BE2C (cell line): Measurements from ENCODE around the gene RASSF8.

Source experiments
- DNase-seq: peaks from one replicate; pipeline ENCODE4 v3.0.0-alpha.2; 2020
- H3K27me3 ChIP-seq: fragments of 250-450 bp; sonication (Bioruptor Pico); 2 replicates; pipeline ENCODE4 v1.5.1; 2020; ENCODE audit warnings: mild to moderate bottlenecking
- H3K36me3 ChIP-seq: fragments of 250-450 bp; sonication (Bioruptor Pico); 2 replicates; pipeline ENCODE4 v1.5.1; 2020; ENCODE audit warnings: mild to moderate bottlenecking
- H3K4me1 ChIP-seq: fragments of 250-450 bp; sonication (Bioruptor Pico); 2 replicates; pipeline ENCODE4 v1.5.1; 2020
- H3K4me3 ChIP-seq: 2 replicates; pipeline ENCODE4 v1.5.1; 2011; ENCODE audit warnings: low read depth, low read length
- H3K9me3 ChIP-seq: fragments of 250-450 bp; sonication (Bioruptor Pico); 2 replicates; pipeline ENCODE4 v1.5.1; 2020
- TF ChIP-seq, protein P1 (sequence below): IDR thresholded peaks from 2 replicates; pipeline ENCODE4 v1.5.1; 2012; ENCODE audit warnings: mild to moderate bottlenecking, low read depth, low read length

Gene RASSF8

DNA sequence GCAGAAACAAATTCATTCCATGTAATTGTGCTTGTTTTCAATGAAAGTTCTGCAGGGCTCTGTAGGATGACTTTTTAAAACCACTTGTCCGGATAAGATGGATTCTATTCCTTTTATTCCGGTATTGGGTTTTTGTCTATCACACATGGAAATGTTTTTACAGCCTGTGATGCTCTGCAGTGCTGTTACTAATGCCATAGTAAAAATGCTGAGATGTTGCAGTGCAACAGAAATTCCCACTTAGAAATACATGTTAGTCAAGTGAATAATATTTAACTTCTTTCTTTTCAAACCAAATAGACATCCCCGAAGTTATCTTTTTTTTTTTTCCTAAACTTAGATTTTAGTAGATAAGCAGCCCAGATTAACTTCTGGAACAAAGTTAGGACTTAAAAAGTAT is 71.9 kb downstream of the RASSF8 start:
- Histone ChIP-seq H3K27me3 (no peaks in the 10 kb centered on the region), H3K36me3 (no peaks in the 10 kb centered on the region), H3K9me3 (no peaks in the 10 kb centered on the region), H3K4me3 (no peak overlapping the region), H3K4me1 (no peaks in the 10 kb centered on the region; the same call in none of the 2 replicates)
- TF ChIP-seq, protein P1, sequence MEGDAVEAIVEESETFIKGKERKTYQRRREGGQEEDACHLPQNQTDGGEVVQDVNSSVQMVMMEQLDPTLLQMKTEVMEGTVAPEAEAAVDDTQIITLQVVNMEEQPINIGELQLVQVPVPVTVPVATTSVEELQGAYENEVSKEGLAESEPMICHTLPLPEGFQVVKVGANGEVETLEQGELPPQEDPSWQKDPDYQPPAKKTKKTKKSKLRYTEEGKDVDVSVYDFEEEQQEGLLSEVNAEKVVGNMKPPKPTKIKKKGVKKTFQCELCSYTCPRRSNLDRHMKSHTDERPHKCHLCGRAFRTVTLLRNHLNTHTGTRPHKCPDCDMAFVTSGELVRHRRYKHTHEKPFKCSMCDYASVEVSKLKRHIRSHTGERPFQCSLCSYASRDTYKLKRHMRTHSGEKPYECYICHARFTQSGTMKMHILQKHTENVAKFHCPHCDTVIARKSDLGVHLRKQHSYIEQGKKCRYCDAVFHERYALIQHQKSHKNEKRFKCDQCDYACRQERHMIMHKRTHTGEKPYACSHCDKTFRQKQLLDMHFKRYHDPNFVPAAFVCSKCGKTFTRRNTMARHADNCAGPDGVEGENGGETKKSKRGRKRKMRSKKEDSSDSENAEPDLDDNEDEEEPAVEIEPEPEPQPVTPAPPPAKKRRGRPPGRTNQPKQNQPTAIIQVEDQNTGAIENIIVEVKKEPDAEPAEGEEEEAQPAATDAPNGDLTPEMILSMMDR: no peak
- no peak for DNase-seq

DNA sequence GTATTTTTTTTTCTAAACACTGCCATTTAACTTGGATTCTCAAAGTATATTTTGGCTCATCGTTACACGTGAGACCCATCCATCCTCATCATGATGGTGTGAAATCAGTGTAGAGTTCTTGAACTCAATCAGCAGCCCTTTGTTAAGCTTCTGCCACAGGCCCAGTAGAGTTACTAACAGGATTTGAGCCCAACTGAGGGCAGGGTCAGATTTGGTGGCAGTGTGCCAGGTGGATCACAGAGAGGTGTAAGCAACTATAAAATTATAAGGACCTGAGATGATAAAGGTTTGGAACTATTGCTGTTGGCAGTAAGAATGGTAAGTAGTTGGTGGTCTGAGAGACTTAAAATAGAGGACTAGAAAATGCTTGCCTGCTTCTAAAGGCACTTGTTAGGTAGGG is 72.8 kb downstream of the RASSF8 start:
- TF ChIP-seq, protein P1: no peak
- Histone ChIP-seq H3K4me1 (no peaks in the 10 kb centered on the region; the same call in none of the 2 replicates), H3K36me3 (no peaks in the 10 kb centered on the region), H3K9me3 (no peaks in the 10 kb centered on the region), H3K27me3 (no peaks in the 10 kb centered on the region), H3K4me3 (no peak overlapping the region)
- DNase-seq: no peak

DNA sequence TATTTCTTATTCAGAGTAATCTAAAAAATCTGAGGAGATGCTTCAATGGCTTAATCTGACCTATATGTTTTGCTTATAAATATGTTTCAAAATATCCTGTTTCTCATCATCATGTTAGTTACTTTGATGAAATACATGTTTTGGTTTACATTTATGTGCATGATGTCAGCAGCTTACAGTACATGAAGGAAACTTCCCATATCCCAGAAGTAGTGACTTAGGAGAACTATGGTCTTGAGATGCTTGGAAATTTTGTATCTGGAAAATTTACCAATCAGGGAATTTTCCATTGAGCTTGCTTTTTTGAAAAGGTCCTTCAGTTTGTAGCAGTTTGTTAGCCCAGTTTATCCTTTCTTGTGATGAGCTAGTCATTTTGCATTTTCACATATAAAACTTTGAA is 73.3 kb downstream of the RASSF8 start:
- TF ChIP-seq, protein P1: no peak
- Histone ChIP-seq H3K27me3 (no peaks in the 10 kb centered on the region), H3K4me1 (no peaks in the 10 kb centered on the region; the same call in none of the 2 replicates), H3K9me3 (no peaks in the 10 kb centered on the region), H3K4me3 (no peak overlapping the region), H3K36me3 (no peaks in the 10 kb centered on the region)
- no peak for DNase-seq

DNA sequence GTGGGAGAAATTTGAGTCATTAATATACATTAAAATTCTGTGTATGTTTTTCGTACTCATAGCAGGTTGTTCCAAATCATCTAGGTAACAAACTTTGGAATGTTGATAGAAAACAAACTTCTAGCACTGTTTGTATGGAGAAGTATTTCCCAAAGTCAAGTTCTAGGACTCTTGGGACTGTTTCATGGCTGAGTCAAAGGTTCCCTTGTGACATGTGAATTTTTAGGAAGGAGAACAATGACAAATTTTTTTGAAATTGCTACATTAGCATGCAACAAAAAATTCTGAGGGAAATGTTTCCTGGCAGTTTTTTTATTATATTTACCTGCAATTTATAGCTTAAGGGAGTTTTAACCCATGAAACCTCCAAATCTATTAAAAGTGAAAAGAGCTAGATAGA is 73.8 kb downstream of the RASSF8 start:
- no peak for DNase-seq
- Histone ChIP-seq H3K36me3 (no peaks in the 10 kb centered on the region), H3K4me1 (no peaks in the 10 kb centered on the region; the same call in none of the 2 replicates), H3K9me3 (no peaks in the 10 kb centered on the region), H3K27me3 (no peaks in the 10 kb centered on the region), H3K4me3 (no peak overlapping the region)
- TF ChIP-seq, protein P1: no peak

DNA sequence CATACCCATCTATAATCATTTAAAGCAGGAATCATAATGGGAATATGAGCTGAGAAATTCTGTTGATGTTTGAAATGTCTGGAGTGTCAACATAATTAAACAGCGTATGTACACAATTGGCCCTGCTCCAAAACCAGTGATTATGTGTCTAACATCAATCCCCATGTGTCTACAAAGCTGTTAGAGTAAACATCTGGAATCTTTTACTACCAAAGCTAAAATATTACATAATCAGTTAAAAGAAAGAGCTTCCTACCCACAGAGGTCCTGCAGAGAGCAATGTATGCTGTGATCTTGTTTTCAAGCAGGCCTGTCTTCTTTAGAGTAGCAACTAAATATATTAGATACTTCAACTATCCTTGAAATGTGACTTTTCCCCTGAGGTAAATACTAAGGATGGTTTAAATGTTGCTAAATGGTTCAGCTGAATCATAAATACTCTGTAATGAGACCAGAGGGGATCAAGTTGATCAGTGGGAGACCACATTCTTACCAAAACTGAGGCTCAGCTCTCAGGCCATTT is 74.3 kb downstream of the RASSF8 start:
- no peak for DNase-seq
- H3K27me3 ChIP-seq: no peaks in the 10 kb centered on the region

DNA sequence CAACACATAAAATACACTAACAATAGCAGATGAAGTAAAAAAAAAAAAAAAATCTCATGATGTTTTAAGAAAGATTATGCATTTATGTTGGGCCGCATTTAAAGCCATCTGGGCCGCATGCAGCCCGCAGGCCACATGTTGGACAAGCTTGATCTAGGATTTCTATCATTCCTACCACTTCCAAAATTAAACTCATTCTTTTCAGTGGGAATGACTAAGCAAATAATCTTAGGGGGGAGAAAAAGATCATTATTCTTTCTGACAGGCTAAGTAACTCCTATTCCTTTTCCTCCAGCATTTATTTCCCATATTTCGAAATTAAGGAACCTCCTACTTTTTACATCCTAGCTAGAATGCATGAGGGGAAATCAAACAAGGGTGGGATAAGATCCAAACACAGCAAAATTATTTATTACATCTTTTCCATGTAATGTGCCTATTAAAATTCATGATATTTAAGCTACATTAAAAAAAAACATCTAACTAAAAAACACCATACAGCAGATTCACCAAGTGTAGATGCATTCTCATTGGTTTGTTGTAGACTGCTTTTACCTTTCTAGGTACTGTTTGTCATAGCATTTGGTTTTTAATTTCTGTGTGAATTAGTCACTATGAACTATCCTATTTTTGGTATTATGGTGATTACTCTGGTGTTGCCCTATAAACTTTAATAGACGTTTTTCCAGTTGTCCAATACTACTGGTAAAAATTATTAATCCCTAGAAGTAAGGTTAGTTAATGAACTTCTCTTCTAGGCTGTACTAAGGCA is 76.1 kb downstream of the RASSF8 start:
- no peaks in the 10 kb centered on the region; the same call in 1 of the 2 replicates for H3K4me1 ChIP-seq
- no peaks in the 10 kb centered on the region for H3K27me3 ChIP-seq
- no peak for DNase-seq

More for the DNA sequence above, 74.3 kb downstream of the RASSF8 start:
- no peaks in the 10 kb centered on the region; the same call in none of the 2 replicates for H3K4me1 ChIP-seq
- H3K9me3 ChIP-seq: no peaks in the 10 kb centered on the region
- H3K36me3 ChIP-seq: no peaks in the 10 kb centered on the region
- TF ChIP-seq, protein P1: no peak
- no peak overlapping the region for H3K4me3 ChIP-seq

More for the DNA sequence above, 76.1 kb downstream of the RASSF8 start:
- H3K36me3 ChIP-seq: no peaks in the 10 kb centered on the region
- H3K9me3 ChIP-seq: no peaks in the 10 kb centered on the region
- TF ChIP-seq, protein P1: no peak
- H3K4me3 ChIP-seq: no peak overlapping the region
